Left colon (tissue), 2 donors: ENCODE results near the gene C11orf86. TPM values are rescaled to one million over a fixed set of nuclear protein-coding genes. Genes with fewer than 3 reads are reported as not detected.

ENCODE experiments used
- ATAC-seq: fragments of 200-7000 bp; cut with Tn5 transposase; one replicate; pipeline ENCODE4 v1.9.1; 2020; ENCODE audit warnings: mild to moderate bottlenecking, moderate library complexity
- DNase-seq, 2 donors: peaks; one replicate each; pipeline ENCODE4 v3.0.0-alpha.2; 2020
- intact Hi-C, 2 donors: fragments of 100-400 bp; cut with DNase I in 1 of 2; cut with micrococcal nuclease in 1 of 2; formaldehyde crosslinking; loops; one replicate each; pipeline versions ENCODE4 v1.11.2 to v1.14.0; 2022; cut with DNase I, micrococcal nuclease
- microRNA-seq, 2 donors: library from miRNA; unstranded; fragments of <30 nt; microRNA quantifications; one replicate each; pipeline versions ENCODE4 v1.1.0 to v1.2.0, GENCODE V29; 2020
- total RNA-seq, 2 donors: library from RNA; stranded (reverse); fragmentation: NEBNext Ultra II Directional; extraction: Animal tissue kit (Norgen Biotek cat#: 25700); gene quantifications; one replicate each; pipeline ENCODE4 v1.2.1, GENCODE V29; 2021
- donor health status: DM: no; HTN: no; CAD: no.
- donor health status: DM: yes; HTN: yes; CAD: no.

Gene C11orf86
- total RNA-seq, 2 donors from 2014 or later = 24.5 to 82.9 TPM

DNA sequence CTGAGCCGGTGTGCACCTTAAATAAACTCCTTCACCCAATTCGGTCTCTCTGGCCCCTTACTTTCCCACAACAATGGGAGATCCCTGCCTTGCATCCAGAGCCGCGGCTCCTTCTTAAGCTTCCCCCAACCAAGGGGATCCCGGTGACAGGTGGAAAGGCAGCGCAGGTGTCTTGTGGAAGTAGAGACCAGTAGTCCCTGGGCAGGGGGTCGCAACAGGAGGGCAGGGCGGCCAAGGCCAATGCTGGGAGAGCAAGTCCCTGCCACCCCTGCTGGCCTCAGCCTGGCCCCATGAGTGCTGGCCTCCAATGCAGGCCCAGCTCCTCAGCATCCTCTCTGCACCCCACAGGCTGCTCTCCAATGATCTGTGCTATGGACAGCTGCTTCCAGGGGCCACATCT is 39.9 kb downstream of the C11orf86 start:
- ATAC-seq = no peak
- DNase-seq = no peak
- intact Hi-C loops = no loop called here

- ATAC-seq = no peak
- intact Hi-C loops = no loop called here
- no peak for DNase-seq
Observed at GRCh38 chr11:67016550-67016949, 41.4 kb downstream of the C11orf86 start.

- intact Hi-C loops = no loop called here
- no peak for DNase-seq
- no peak for ATAC-seq
Observed at GRCh38 chr11:67020949-67021348, 45.8 kb downstream of the C11orf86 start.

DNA sequence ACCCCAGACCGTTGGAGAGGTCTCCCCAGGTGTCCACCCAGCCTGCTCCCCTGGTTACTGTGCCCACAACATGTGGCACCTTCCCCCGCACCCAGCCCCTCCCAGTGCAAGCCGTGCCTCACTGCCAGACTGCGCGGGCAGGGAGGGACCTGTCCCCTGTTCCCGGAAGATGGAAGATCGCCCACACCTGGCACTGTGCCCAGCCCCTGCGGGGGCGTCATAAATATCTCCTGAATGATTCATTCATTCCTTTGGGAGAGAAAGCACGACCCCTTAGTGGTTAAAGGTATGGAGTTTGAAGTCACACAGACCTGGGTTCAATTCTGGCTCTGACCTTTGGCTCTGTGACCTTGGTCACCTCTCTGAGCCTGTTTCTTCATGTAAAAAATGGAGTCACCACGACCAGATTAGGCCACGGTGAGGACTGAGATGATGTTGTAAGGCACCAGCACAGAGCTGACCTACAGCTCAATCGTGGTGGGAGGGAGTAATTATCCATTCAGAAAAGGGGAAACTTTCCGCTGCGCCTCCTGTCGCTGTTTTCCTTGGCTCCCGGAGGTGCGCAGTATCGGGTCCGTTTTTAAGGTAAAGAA is 47.3 kb downstream of the C11orf86 start:
- intact Hi-C loops = no loop called here
- DNase-seq (peak; percentile 52 to 64), ATAC-seq (peak; percentile 84)

GRCh38 chr11:67022961-67023956 is 48.2 kb downstream of the C11orf86 start, which contains the start of gene SYT12:
Gene SYT12 (plus strand): TSS chr11:67023134. CDS start chr11:67030145, 7,011 bp downstream.
- DNase-seq = no peak
- ATAC-seq = peak; percentile 29
- intact Hi-C loops = no loop called here

DNA sequence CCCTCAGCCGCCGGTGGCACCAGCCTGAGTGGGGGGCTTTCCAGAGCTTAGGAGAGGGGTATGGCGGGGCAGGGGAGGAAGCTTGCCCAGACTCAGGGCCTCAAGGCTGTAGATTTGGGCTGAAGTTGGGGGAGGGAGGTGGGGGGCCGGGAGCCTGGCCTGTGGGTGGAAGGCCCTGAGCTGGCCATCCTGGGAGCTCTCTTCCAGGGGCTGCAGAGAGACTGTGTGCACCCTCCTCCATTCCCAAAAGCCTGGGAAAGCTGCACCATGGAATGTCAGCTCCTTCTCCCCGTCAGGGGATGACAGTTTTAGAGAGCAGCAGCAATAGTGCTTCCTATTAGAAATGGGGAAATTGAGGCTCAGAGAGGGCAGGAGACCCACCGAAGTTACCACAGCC is 48.9 kb downstream of the C11orf86 start:
- intact Hi-C loops = no loop called here
- no peak for ATAC-seq
- DNase-seq = no peak

DNA sequence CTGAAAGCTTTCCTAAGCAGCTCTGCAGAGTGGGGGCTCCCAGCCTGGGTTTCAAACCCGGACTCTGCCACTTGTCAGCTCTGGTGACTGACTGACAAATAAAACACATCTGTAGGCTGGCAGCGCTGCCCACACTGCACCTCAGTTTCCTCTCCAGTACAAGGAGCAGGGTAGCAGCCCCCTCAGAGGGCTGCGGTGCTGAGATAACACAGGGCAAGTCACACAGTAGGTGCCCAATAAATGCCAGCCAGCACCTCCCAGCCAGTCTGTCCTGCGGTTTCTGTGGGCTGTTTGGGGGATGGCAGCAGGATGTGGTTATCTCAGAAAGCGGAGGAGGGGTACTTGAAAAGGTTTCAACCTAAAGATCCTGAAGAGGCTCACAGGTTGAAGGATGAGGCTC is 49.3 kb downstream of the C11orf86 start:
- intact Hi-C loops = no loop called here
- no peak for ATAC-seq

DNA sequence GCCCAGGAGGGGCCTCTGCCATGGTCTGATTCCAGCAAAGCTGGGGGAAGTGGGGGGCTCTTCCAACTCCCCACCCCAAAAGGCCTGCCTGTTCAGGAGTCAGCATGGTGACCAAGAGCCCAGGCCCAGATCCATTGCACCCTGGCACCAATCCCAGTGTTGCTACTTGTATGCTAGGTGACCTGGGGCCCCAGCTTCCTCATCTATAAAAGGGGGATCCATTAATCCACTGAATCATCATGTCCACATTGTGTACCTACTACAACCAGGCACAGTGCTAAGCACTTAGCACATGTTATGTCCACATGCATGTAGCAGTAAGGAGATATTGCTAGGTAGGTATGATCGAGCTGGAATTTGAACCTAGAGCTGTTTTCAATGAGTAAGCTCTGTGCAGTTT is 49.9 kb downstream of the C11orf86 start:
- ATAC-seq (no peak), DNase-seq (no peak)
- intact Hi-C loops = no loop called here

More for the DNA sequence above, 49.3 kb downstream of the C11orf86 start:
- DNase-seq = no peak

DNA sequence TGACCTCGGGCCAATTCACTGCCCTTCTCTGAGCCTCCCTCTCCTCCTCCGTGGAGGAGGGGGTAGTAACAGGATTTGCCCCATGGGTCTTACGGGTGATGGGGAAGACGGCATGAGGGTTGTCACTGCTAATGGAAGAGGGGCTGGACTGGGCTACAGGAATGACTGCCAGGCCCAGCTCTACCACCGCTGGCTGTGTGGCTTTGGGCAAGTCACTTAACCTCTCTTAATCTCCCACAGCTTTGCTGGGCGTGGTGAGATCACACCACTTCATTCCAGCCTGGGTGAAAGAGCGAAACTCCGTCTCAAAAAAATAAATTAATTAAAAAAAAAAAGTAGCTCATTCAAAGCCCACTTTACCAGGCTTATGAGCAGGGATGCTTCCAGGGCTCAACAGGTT is 50.6 kb downstream of the C11orf86 start:
- DNase-seq = no peak
- intact Hi-C loops = no loop called here
- no peak for ATAC-seq

Small RNA genes lying within 50 kb of the gene (microRNA-seq; reads per million reads assigned to microRNA genes)
- gene MIR3163 = 0 reads per million in 2 donors

Other genes starting within 250 kb of the C11orf86 start
- 1 to 10 TPM; 3.9 to 7.3 TPM for gene SPTBN2, start 246.1 kb upstream of the C11orf86 start, total RNA-seq
- 10 to 100 TPM; 25.5 to 28.3 TPM for gene RCE1, start 131.9 kb upstream of the C11orf86 start, total RNA-seq
- gene LRFN4, start 118.2 kb upstream of the C11orf86 start, total RNA-seq = 10 to 100 TPM; 32.7 to 46.3 TPM
- 10 to 100 TPM; 47.2 to 65.2 TPM for gene PC, start 16.9 kb upstream of the C11orf86 start, total RNA-seq
- gene SYT12, start 47.8 kb downstream of the C11orf86 start, total RNA-seq = under 1 TPM; 0.43 to 0.47 TPM
- 1 to 10 TPM; 9.7 to 10.0 TPM for gene RHOD, start 81.5 kb downstream of the C11orf86 start, total RNA-seq
- 10 to 100 TPM; 62.3 to 71.9 TPM for gene KDM2A, start 144.0 kb downstream of the C11orf86 start, total RNA-seq